Thyroid gland (tissue), 4 donors: ENCODE measurements around the gene ATP2C1.

ENCODE experiments used
- POLR2A ChIP-seq, 2 donors: fragments of 450-650 bp; IDR thresholded peaks; one replicate each; pipeline ENCODE4 v1.6.1; 2017; ENCODE audit warnings: antibody characterized with exemption in 2 of 2, mild to moderate bottlenecking in 2 of 2, moderate library complexity in 1 of 2
- TF ChIP-seq, protein P1 (sequence below), 6 experiments: fragments of 200-600 bp in 3 of 6; fragments of 450-650 bp in 3 of 6; sonication (generic) in 3 of 6; IDR thresholded peaks; one replicate each; pipeline ENCODE4 v1.5.1; 2016 to 2019; ENCODE audit warnings: antibody characterized with exemption in 6 of 6, mild to moderate bottlenecking in 2 of 6, inconsistent platforms in 1 of 6, moderate library complexity in 1 of 6

DNA sequence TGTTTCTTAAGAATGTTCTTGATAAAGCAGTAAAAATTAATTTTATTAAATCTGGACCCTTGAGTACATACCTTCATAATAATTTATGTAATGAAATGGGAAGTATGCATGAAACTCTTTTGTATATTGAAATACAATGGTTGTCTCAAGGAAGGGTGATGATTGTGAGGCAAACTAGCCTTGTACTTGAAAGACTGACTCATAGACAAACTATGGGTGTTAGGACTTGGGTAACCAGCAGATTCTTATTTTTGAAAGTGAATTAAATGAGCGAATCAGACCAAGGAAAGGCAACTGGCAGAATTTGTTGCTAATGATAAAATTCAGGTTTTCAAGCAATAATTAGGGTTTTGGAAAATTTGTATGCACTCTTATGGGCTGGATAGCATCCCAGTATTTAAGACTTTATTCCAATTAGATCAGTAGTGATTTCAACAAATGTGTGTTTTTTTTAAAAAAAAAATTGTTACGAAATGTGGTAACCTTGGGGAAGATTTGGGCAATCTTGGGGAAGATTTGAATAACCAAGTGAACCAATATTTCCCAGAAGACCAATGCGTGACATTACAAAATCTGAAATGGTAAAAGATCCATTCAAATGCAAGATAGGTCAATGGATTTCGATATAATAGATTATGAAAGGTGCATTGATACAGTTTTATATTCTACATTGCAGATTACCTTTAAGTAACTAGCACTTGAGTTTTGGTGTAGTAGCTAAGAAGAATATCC, 42.0 kb downstream of the ATP2C1 start:
- TF ChIP-seq POLR2A (IDR thresholded peaks at IDR 0.05) = no peak
- TF ChIP-seq, protein P1, sequence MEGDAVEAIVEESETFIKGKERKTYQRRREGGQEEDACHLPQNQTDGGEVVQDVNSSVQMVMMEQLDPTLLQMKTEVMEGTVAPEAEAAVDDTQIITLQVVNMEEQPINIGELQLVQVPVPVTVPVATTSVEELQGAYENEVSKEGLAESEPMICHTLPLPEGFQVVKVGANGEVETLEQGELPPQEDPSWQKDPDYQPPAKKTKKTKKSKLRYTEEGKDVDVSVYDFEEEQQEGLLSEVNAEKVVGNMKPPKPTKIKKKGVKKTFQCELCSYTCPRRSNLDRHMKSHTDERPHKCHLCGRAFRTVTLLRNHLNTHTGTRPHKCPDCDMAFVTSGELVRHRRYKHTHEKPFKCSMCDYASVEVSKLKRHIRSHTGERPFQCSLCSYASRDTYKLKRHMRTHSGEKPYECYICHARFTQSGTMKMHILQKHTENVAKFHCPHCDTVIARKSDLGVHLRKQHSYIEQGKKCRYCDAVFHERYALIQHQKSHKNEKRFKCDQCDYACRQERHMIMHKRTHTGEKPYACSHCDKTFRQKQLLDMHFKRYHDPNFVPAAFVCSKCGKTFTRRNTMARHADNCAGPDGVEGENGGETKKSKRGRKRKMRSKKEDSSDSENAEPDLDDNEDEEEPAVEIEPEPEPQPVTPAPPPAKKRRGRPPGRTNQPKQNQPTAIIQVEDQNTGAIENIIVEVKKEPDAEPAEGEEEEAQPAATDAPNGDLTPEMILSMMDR (IDR thresholded peaks at IDR 0.05) = no peak
